ENCODE results near the gene GATC. TPM values are rescaled to one million over a fixed set of nuclear protein-coding genes. Genes with fewer than 3 reads are reported as not detected.
A peak's percentile ranks its signal among the peaks of the same experiment; 100 is the strongest.

Gene GATC
- total RNA-seq, 1 donor from 2014 or later: 18.8 TPM

DNA sequence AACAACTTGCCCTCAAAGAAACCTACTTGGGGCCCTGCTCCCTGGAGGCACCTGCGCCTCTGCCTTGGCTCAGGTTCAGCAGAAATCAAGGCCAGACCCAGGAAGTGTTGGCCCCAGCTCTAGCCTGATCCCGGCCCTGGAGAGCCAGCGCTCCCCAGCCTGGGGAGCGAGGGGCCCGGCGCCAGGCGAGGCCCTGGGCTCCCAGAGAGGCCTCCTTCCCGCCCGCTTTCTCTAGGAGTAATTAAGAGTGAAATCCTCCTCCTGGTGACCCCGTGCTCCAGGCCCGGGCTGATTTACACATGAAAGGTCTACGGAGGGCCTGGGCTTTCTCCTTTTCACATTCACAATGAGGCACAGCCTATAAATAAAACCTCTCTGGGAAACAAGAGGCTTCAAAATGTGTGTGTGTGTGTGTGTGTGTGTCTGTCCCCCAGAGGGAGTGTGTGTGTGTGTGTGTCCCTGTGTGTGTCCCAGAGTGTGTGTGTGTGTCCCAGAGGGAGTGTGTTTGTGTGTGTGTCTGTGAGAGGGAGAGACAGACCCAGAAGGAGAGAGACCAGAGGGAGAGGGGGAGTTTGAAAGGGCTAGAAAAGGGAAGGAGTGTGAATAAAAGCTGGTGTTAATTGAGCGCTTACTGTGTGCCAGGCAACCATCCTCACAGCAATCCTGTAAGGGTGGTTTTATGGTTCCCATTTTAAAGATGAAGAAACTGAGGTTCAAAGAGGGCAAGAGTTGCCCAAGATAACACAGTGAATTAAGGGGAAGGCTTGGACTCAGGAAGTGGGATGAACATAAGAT is 32.1 kb upstream of the GATC start:
- Mint-ChIP-seq H3K9me3 (ENCODE audit: low read depth) (no peaks in the 10 kb centered on the region), H3K4me1 (ENCODE audit: low read depth) (no peaks in the 10 kb centered on the region), H3K36me3 (ENCODE audit: low read depth) (no peaks in the 10 kb centered on the region), H3K27ac (ENCODE audit: unreplicated experiment) (no peak overlapping the region), H3K27me3 (ENCODE audit: low read depth) (peaks cover 2% of the 10 kb centered on the region), H3K4me3 (ENCODE audit: unreplicated experiment) (no peak overlapping the region)
- DNase-seq (ENCODE audit: low spot score): no peak
- TF ChIP-seq, protein P1, sequence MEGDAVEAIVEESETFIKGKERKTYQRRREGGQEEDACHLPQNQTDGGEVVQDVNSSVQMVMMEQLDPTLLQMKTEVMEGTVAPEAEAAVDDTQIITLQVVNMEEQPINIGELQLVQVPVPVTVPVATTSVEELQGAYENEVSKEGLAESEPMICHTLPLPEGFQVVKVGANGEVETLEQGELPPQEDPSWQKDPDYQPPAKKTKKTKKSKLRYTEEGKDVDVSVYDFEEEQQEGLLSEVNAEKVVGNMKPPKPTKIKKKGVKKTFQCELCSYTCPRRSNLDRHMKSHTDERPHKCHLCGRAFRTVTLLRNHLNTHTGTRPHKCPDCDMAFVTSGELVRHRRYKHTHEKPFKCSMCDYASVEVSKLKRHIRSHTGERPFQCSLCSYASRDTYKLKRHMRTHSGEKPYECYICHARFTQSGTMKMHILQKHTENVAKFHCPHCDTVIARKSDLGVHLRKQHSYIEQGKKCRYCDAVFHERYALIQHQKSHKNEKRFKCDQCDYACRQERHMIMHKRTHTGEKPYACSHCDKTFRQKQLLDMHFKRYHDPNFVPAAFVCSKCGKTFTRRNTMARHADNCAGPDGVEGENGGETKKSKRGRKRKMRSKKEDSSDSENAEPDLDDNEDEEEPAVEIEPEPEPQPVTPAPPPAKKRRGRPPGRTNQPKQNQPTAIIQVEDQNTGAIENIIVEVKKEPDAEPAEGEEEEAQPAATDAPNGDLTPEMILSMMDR (IDR thresholded peaks at IDR 0.05): no peak

DNA sequence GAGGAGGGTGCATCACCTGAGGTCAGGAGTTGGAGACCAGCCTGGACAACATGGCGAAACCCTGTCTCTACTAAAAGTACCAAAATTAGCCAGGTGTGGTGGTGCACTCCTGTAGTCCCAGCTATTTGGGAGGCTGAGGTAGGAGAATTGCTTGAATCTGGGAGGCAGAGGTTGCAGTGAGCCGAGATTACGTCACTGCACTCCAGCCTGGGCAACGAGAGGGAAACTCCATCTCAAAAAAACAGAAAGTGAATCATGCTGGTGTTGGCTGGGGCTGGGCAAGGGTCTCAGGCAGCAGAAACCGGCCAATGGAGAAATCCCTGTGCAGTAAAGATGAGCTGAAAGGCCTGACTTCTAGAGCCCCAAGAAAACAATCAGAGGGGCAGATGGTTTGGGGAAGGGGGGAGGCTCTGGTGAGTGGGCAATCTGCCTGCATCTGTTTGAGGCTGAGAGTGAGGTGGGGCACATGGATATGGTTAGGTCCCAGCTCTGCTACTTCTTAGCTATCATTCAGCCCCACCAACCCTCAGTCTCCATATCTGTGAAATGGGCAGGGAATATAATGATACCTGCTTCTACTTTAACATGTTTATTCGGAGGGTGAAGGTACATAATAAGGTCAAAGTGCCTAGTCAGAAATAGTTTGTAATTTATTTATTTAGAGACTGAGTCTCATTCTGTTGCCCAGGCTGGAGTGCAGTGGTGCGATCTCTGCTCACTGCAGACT is 29.6 kb upstream of the GATC start:
- no peaks in the 10 kb centered on the region for H3K36me3 Mint-ChIP-seq (ENCODE audit: low read depth)
- H3K4me1 Mint-ChIP-seq (ENCODE audit: low read depth): no peaks in the 10 kb centered on the region
- no peak overlapping the region for H3K4me3 Mint-ChIP-seq (ENCODE audit: unreplicated experiment)
- no peaks in the 10 kb centered on the region for H3K9me3 Mint-ChIP-seq (ENCODE audit: low read depth)
- TF ChIP-seq, protein P1 (IDR thresholded peaks at IDR 0.05): no peak
- DNase-seq (ENCODE audit: low spot score): no peak
- H3K27me3 Mint-ChIP-seq (ENCODE audit: low read depth): peaks cover 2% of the 10 kb centered on the region
- no peak overlapping the region for H3K27ac Mint-ChIP-seq (ENCODE audit: unreplicated experiment)

DNA sequence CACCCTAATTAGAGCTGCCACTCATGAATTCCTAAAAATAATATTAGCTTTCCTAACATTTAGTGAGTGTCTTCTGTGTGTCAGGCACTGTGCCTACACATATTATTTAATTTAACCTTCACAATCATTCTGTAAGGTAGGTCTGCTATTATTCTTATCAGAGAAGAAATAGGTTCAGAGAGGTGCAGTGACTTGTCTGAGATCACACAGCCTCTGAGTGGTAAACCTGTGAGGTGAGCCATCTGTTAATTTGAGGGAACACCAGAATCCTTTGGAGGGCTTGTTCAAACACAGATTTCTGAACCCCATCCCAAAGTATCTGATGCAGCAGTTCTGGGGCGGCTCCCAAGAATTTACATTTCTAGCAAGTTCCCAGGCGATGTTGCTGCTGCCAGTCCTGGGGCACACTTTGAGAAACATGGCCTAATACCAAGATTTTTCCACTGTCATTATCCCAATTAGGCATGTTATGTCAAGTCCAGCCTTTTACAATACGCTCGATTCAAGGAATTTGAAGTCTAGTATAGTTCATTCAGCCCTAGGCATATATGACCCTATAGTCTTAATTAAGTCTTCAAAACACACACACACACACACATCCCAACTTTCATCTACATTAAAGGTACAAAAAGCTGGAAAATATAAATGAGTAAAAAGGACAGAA is 28.2 kb upstream of the GATC start:
- Mint-ChIP-seq H3K9me3 (ENCODE audit: low read depth) (no peaks in the 10 kb centered on the region), H3K27me3 (ENCODE audit: low read depth) (no peaks in the 10 kb centered on the region), H3K27ac (ENCODE audit: unreplicated experiment) (no peak overlapping the region)

DNA sequence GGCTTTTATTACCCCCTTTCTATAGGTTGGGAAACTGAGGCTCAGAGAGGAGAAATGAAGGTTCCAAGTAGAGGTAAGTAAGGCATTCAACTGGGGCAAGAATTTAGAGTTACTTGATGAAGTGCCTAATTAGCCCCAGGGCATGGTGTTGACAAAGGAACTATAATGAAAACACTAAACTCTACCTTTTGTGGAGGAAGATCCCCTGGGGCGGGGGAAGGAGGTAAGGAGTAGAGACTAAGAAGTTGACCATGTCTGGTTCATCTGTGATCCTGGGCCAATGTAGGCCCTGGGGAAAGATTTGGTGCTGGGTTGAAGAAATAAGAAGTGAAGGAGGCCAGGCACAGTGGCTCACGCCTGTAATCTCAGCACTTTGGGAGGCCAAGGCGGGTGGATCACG is 24.5 kb upstream of the GATC start:
- DNase-seq (ENCODE audit: low spot score): no peak
- no peaks in the 10 kb centered on the region for H3K9me3 Mint-ChIP-seq (ENCODE audit: low read depth)
- H3K4me1 Mint-ChIP-seq (ENCODE audit: low read depth): no peaks in the 10 kb centered on the region
- H3K36me3 Mint-ChIP-seq (ENCODE audit: low read depth): no peaks in the 10 kb centered on the region
- H3K27ac Mint-ChIP-seq (ENCODE audit: unreplicated experiment): no peak overlapping the region
- H3K4me3 Mint-ChIP-seq (ENCODE audit: unreplicated experiment): no peak overlapping the region
- H3K27me3 Mint-ChIP-seq (ENCODE audit: low read depth): no peaks in the 10 kb centered on the region
- TF ChIP-seq, protein P1 (IDR thresholded peaks at IDR 0.05): no peak

More for the DNA sequence above, 28.2 kb upstream of the GATC start:
- no peak for DNase-seq (ENCODE audit: low spot score)
- no peaks in the 10 kb centered on the region for H3K36me3 Mint-ChIP-seq (ENCODE audit: low read depth)
- H3K4me3 Mint-ChIP-seq (ENCODE audit: unreplicated experiment): no peak overlapping the region
- no peaks in the 10 kb centered on the region for H3K4me1 Mint-ChIP-seq (ENCODE audit: low read depth)
- TF ChIP-seq, protein P1 (IDR thresholded peaks at IDR 0.05): no peak

DNA sequence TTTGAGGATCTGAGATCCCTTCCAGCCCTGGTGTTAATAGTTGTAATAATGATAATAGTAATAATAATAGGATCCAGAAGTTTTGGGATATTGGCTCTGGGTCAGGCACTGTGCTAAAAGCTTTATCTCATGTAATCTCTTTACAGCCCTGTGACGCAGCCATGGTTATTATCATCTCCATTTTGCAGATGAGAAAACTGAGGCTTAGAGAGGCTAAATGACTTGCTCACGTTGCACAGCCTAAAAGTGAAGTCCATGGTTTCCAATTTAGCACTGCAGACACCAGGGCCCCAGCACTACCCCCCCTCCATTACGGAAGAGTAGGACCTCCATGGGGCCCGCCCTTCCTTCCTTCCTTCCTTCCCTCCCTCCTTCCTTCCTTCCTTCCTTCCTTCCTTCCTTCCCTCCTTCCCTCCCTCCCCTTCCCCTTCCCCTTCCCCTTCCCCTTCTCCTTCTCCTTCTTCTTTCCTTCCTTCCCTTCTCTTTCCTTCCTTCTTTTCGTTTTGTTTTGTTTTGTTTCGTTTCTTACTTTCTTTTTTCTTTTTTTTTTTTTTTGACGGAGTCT is 23.3 kb upstream of the GATC start:
- Mint-ChIP-seq H3K9me3 (ENCODE audit: low read depth) (no peaks in the 10 kb centered on the region), H3K36me3 (ENCODE audit: low read depth) (no peaks in the 10 kb centered on the region), H3K4me1 (ENCODE audit: low read depth) (no peaks in the 10 kb centered on the region), H3K27ac (ENCODE audit: unreplicated experiment) (peak overlapping the region; percentile 17), H3K27me3 (ENCODE audit: low read depth) (no peaks in the 10 kb centered on the region), H3K4me3 (ENCODE audit: unreplicated experiment) (no peak overlapping the region)
- no peak for DNase-seq (ENCODE audit: low spot score)
- TF ChIP-seq, protein P1 (IDR thresholded peaks at IDR 0.05): no peak

Measured in chondrocyte (in vitro differentiated cells).